Muscle layer of colon (tissue), 2 donors: Measurements from ENCODE around the gene CNTNAP2.

Source experiments
- H3K27ac ChIP-seq: one replicate; pipeline ENCODE4 v1.7.0; 2013; ENCODE audit warnings: low read depth, mild to moderate bottlenecking, low read length, moderate library complexity
- H3K27me3 ChIP-seq, 2 donors: one replicate each; pipeline ENCODE4 v1.7.0; 2013; ENCODE audit warnings: low read length in 2 of 2, mild to moderate bottlenecking in 2 of 2; ENCODE audit not compliant: insufficient read depth in 2 of 2, control insufficient read depth in 1 of 2
- H3K36me3 ChIP-seq: one replicate; pipeline ENCODE4 v1.7.0; 2013; ENCODE audit warnings: mild to moderate bottlenecking, low read length; ENCODE audit not compliant: insufficient read depth
- H3K4me1 ChIP-seq: one replicate; pipeline ENCODE4 v1.7.0; 2013; ENCODE audit warnings: mild to moderate bottlenecking, low read length; ENCODE audit not compliant: insufficient read depth
- H3K4me3 ChIP-seq, 2 donors: one replicate each; pipeline ENCODE4 v1.7.0; 2013; ENCODE audit warnings: low read length in 2 of 2, low read depth in 1 of 2, mild to moderate bottlenecking in 1 of 2, moderate library complexity in 1 of 2
- H3K9ac ChIP-seq: one replicate; pipeline ENCODE4 v1.7.0; 2013; ENCODE audit warnings: low read length
- H3K9me3 ChIP-seq: one replicate; pipeline ENCODE4 v1.7.0; 2013; ENCODE audit warnings: mild to moderate bottlenecking, low read length
- donor health status: abdominal sarcoma.
- donor health status: Adenocarcinoma of cecum.

The CNTNAP2 gene

DNA sequence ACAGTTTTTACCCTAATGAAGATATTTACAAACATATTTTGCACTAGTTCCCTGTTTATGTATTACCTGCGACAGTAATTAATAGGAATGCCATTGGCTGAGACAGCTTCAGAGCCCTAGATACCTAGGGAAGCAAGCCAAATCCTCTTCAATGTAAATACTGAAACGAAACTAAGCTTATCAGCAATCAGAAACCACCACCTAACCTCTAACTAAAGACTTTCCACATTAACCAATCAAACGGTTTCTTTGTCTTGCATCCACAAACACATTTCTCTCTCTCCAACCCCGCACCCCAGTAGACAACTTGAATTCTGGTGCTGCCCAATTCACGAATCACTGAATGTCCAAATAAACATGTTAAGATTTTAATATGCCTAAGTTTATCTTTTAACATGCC, 1999.6 kb downstream of the CNTNAP2 start:
- Histone ChIP-seq H3K4me3 (no peak overlapping the region), H3K9me3 (no peaks in the 10 kb centered on the region), H3K9ac (no peak overlapping the region), H3K36me3 (no peaks in the 10 kb centered on the region), H3K4me1 (no peaks in the 10 kb centered on the region), H3K27ac (no peak overlapping the region), H3K27me3 (no peaks in the 10 kb centered on the region)

DNA sequence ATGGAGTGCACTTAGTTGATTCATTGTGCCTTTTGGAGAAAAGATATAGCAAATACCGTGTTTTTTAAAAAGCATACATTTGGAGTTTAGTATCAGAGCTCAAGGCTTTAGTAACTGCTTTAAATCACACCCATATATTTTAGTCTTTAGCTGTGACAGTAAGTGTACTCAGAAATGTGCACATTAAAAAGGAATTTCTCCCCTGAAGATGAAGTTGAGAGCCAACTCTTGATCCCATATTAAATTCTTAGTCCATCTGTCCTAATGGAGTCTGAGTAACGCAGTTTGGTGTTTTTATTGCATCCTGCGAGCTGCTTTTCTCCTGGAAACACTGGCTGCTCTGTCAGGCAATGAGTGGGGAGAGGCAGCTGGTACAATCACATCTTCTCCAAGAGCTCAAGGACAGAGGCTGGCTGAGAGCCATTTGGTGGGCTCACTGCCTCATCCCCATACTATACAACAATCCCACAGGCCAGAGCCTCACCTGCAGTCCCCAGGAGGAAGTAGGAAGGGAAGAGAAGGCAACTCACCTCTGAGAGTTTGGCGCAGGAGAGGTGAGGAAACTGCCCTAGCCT, 2000.3 kb downstream of the CNTNAP2 start:
- H3K27me3 ChIP-seq, result no peaks in the 10 kb centered on the region
- H3K27ac ChIP-seq, result no peak overlapping the region
- H3K4me3 ChIP-seq, result no peak overlapping the region
- no peak overlapping the region for H3K9ac ChIP-seq
- H3K36me3 ChIP-seq, result no peaks in the 10 kb centered on the region
- no peaks in the 10 kb centered on the region for H3K9me3 ChIP-seq
- no peaks in the 10 kb centered on the region for H3K4me1 ChIP-seq

DNA sequence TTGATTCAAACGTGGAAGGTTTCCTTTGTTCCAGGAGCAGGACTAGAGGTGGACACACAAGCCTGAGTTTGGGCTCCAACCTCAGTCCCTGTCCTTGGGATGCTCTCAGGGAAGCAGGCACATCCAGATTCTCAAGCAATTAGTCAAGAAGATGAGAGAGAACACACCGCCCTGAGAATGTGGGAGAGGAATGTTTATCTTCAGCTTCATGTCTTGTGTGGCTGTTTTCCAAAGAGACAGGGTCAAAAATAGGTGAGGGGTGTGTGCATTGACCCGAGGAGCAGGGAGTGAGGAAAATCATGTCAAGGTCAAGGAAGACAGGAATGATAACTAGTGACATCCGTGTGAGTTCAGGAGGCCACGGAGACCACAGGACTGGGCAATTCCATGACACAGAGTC, 2001.8 kb downstream of the CNTNAP2 start:
- Histone ChIP-seq H3K4me3 (no peak overlapping the region), H3K9me3 (no peaks in the 10 kb centered on the region), H3K36me3 (no peaks in the 10 kb centered on the region), H3K27ac (no peak overlapping the region), H3K27me3 (no peaks in the 10 kb centered on the region), H3K4me1 (no peaks in the 10 kb centered on the region), H3K9ac (no peak overlapping the region)

DNA sequence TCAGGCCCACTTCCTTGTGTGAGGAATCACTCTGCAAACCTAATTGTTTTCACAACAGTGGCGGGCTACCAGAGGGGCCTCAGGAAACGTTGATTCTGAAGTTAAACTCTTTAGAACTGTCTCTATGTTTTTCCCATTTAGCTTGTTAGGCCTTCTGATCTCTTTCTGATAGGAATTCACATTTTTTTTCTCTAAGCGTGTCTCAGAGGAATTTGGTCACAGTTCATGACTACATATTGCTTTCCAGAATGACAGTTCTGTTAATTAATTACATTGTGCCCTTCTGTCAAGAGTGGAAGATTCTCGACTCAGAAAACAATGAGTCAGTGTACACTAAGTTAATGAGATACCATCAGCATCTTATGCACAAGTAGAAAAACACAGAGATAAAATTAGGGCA, 2004.8 kb downstream of the CNTNAP2 start:
- Histone ChIP-seq H3K27me3 (no peaks in the 10 kb centered on the region), H3K4me1 (no peaks in the 10 kb centered on the region), H3K9me3 (no peaks in the 10 kb centered on the region), H3K27ac (no peak overlapping the region), H3K36me3 (no peaks in the 10 kb centered on the region), H3K9ac (no peak overlapping the region), H3K4me3 (no peak overlapping the region)

DNA sequence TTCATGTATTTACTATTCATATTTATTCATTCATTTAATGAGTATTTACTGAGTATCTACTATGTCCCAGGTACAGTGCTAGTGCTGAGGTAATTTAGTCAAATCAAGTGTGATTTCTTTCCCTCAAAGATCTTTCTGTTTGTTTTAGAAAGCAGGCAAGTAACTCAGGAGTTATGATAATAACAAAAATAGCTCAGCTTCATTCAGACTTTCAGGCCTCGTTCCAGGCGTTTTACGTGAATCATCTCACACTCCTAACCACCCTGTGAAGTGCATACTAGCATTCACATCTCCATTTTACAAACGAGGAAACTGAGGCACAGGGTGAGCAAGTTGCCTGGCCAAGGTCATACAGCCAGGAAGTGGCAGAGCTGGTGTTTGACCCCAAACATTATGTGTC, 2005.2 kb downstream of the CNTNAP2 start:
- no peak overlapping the region for H3K9ac ChIP-seq
- no peak overlapping the region for H3K4me3 ChIP-seq
- no peaks in the 10 kb centered on the region for H3K36me3 ChIP-seq
- H3K9me3 ChIP-seq, result no peaks in the 10 kb centered on the region
- H3K4me1 ChIP-seq, result no peaks in the 10 kb centered on the region
- H3K27me3 ChIP-seq, result no peaks in the 10 kb centered on the region
- no peak overlapping the region for H3K27ac ChIP-seq

DNA sequence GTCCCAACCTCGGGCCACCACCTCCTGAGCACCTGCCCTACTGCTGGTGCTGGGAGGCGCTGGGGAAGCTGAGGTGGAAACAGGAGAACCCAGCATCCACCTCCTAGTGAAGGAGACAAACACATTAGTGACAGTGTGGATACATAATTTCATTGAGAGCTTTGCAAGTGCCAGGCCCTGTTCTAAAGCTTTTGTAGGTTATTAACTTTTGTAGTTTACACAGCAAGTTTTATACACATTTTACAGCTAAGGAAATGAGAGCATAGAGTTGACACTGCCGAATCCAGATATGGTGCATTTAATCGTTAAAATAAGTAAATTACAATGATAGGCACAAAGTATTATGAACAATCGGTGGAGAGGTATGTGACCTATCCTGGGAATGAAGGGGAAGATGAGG, 2007.9 kb downstream of the CNTNAP2 start:
- no peak overlapping the region for H3K4me3 ChIP-seq
- no peaks in the 10 kb centered on the region for H3K27me3 ChIP-seq
- H3K27ac ChIP-seq, result no peak overlapping the region
- H3K4me1 ChIP-seq, result no peaks in the 10 kb centered on the region
- H3K9me3 ChIP-seq, result no peaks in the 10 kb centered on the region
- H3K9ac ChIP-seq, result no peak overlapping the region
- no peaks in the 10 kb centered on the region for H3K36me3 ChIP-seq

DNA sequence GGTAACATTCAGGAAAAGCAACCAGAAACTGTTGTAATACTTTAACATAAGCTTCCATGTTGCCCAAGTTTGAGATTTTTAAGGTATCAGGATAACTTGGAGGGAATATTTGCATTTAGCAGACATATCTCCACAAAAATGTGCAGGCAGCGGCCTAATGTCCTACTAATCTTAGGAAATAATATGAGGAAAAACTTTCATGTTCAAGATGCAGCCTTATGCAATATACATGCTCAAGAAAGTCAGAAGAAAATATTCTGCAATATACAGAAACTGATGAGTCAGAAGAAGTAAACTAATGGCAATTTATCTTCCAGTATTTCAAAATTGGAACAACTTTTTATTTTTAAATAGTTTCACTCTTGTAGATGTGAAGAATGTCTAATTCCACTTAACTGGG, 2010.8 kb downstream of the CNTNAP2 start:
- no peaks in the 10 kb centered on the region for H3K27me3 ChIP-seq
- no peak overlapping the region for H3K4me3 ChIP-seq
- no peaks in the 10 kb centered on the region for H3K36me3 ChIP-seq
- H3K9me3 ChIP-seq, result no peaks in the 10 kb centered on the region
- H3K27ac ChIP-seq, result no peak overlapping the region
- H3K4me1 ChIP-seq, result no peaks in the 10 kb centered on the region
- no peak overlapping the region for H3K9ac ChIP-seq

DNA sequence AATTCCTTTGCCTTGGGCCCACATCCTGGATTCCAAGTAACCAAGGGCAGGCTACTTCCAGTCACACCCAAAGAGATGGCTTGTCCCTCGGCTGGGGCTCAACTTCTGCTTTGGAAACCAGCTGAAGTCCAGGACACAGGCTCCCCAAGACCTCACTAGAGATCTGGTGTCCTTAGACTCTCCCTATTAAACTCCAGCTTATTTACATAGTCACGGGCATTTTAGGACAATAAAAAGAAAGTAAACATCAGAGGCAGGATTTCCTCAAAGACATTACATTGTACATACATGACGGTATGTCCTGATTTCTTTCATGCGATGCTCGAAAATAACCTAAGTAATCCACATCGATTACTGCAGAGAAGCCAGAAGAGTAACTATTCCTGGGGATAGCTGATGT, 2012.4 kb downstream of the CNTNAP2 start:
- H3K4me3 ChIP-seq, result no peak overlapping the region
- H3K27ac ChIP-seq, result no peak overlapping the region
- no peaks in the 10 kb centered on the region for H3K9me3 ChIP-seq
- H3K9ac ChIP-seq, result no peak overlapping the region
- H3K27me3 ChIP-seq, result no peaks in the 10 kb centered on the region
- H3K4me1 ChIP-seq, result no peaks in the 10 kb centered on the region
- H3K36me3 ChIP-seq, result no peaks in the 10 kb centered on the region

DNA sequence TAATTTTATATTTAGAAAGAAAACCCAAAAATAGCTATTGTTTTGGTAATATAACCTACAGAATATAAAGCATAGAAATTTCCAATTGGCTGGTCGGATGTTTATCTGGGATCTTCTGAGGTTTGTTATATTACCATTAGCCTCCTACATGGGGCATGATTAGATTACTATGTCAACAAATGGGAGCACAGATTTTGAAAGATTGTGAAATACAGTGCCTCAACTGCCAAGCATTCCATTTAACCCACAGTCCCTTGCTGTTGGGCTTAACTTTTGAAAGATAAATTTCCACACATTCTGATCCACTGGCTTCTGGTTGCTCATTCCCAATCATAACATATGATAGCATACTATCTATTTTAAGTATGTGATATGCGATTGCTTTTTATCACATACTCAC, 2018.5 kb downstream of the CNTNAP2 start:
- H3K9me3 ChIP-seq, result no peaks in the 10 kb centered on the region
- no peaks in the 10 kb centered on the region for H3K4me1 ChIP-seq
- H3K4me3 ChIP-seq, result no peak overlapping the region
- H3K36me3 ChIP-seq, result no peaks in the 10 kb centered on the region
- H3K27ac ChIP-seq, result no peak overlapping the region
- no peak overlapping the region for H3K9ac ChIP-seq
- no peaks in the 10 kb centered on the region for H3K27me3 ChIP-seq

DNA sequence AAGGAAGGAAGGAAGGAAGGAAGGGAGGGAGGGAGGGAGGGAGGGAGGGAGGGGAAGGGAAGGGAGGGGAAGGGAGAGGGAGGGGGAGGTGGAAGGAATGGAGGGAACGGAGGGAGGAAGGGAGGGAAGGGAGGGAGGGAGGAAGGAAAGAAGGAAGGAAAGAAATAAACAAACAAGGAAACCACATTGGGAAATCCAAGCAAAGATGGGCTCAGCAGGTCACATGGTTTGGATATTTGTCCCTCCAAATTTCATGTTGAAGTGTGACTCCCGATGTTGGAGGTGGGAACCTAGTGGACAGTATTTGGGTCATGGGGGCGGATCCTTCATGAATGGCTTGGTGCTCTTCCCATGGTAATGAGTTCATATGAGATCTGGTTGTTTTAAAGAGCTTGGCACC, 2019.4 kb downstream of the CNTNAP2 start:
- Histone ChIP-seq H3K4me1 (no peaks in the 10 kb centered on the region), H3K4me3 (no peak overlapping the region), H3K9me3 (no peaks in the 10 kb centered on the region), H3K27ac (no peak overlapping the region), H3K36me3 (no peaks in the 10 kb centered on the region), H3K9ac (no peak overlapping the region), H3K27me3 (no peaks in the 10 kb centered on the region)

DNA sequence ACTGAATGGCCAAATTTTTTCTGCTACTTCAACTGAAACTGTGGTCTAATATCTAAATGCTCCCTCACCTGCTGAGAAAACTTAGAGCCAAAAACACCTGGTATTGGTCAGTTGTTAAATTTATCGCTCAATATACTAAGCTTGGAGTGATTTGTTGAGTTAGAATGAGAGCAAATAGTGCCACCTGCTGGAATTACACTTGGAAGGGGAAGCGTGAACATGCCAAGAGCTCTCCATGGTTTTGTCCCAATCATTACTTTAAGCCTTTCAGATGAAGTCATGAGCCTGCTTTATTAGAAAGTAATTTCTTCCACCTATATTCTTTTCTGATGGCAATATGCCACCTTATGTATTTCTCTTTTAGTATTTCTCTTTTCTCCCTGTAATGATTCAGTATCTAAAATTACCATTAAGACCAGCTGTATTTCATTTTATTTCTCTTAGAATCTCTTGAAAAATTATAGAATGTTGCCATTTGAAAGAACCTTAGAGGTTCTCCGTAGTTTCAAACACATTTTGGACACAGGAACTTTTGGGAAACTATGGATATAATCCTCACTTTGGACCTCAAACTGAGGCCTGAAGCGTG, 2026.2 kb downstream of the CNTNAP2 start:
- Histone ChIP-seq H3K4me1 (no peaks in the 10 kb centered on the region), H3K27ac (no peak overlapping the region), H3K36me3 (no peaks in the 10 kb centered on the region)

DNA sequence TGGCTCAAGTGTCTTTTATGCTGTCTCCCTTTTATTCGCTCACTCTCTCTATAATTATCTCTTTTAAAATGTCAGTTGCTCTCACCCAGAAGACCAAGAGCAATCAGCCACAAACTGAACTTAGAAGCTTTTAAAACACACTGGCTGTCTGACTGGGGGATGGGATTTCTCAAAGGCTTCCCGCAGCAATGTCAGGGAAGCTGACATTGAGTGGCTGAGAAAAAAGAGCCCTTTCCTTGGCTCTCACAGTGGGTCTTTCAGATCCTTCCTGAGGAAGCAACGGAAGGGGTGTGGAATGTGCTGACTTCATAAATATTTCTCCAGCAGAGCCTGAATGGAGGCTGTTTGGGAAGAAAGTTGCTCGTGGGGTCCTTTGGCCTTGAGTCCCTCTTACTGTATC, 2028.2 kb downstream of the CNTNAP2 start:
- Histone ChIP-seq H3K36me3 (no peaks in the 10 kb centered on the region), H3K9ac (no peak overlapping the region), H3K27ac (no peak overlapping the region), H3K9me3 (no peaks in the 10 kb centered on the region), H3K4me3 (no peak overlapping the region), H3K27me3 (no peaks in the 10 kb centered on the region), H3K4me1 (no peaks in the 10 kb centered on the region)

More for the DNA sequence above, 2026.2 kb downstream of the CNTNAP2 start:
- H3K9me3 ChIP-seq, result no peaks in the 10 kb centered on the region
- no peaks in the 10 kb centered on the region for H3K27me3 ChIP-seq
- H3K9ac ChIP-seq, result no peak overlapping the region
- no peak overlapping the region for H3K4me3 ChIP-seq
